NB4 (cell line): ENCODE data around the gene KIF3A.

Experiments
- DNase-seq: peaks from one replicate; pipeline ENCODE4 v3.0.0; 2010; ENCODE audit warnings: low read depth
- H3K4me3 ChIP-seq: one replicate; pipeline ENCODE4 v1.5.1; 2011; ENCODE audit warnings: mild to moderate bottlenecking, low read depth, low read length, moderate library complexity
- CTCF ChIP-seq: IDR thresholded peaks from one replicate; pipeline ENCODE4 v1.5.1; 2012; ENCODE audit warnings: low read depth, low read length
- MYC ChIP-seq: IDR thresholded peaks from 2 replicates; pipeline ENCODE4 v1.6.1; 2011; ENCODE audit warnings: low read depth, low read length
- POLR2A ChIP-seq: IDR thresholded peaks from 2 replicates; pipeline ENCODE4 v1.6.1; 2011; ENCODE audit warnings: mild to moderate bottlenecking; ENCODE audit not compliant: insufficient read length; ENCODE audit errors: extremely low read depth
- TF ChIP-seq, protein P1 (sequence below): IDR thresholded peaks from 2 replicates; pipeline ENCODE4 v1.6.1; 2011; ENCODE audit warnings: low read depth, low read length

KIF3A gene

DNA sequence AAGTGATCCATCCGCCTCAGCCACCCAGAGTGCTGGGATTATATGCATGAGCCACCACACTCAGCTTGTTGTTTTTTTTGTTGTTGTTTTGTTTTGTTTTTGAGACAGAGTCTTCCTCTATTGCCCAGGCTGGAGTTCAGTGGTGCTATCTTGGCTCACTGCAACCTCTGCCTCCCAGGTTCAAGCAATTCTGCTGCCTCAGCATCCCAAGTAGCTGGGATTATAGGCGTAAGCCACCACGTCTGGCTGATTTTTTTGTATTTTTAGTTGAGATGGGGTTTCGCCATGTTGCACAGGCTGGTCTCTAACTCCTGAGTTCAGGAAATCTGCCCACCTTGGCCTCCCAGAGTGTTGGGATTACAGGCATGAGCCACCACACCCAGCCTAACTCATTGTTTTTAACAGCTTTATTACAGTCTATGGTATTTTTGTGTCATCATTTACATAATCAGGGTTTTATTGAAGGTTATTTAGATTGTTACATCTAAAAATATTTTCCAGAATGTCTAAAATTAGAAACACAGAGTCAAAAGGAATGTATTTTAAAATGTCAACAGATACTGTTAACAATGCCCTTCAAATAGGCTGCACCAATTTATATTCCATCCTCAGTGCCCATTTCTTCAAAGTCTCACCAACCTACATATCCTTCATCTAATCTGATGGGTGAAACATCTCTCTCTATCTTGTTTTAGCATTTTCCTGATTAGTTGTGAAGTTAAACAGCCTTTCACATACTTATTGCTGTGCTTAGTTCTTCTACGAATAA lies 18.6 kb downstream of the KIF3A start:
- H3K4me3 ChIP-seq, result no peak overlapping the region
- TF ChIP-seq CTCF (no peak), MYC (no peak), POLR2A (no peak)
- TF ChIP-seq, protein P1, sequence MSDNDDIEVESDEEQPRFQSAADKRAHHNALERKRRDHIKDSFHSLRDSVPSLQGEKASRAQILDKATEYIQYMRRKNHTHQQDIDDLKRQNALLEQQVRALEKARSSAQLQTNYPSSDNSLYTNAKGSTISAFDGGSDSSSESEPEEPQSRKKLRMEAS, result no peak
- DNase-seq, result no peak

- no peak overlapping the region for H3K4me3 ChIP-seq
- DNase-seq, result peak; percentile 6
- TF ChIP-seq, protein P1, result no peak
- TF ChIP-seq POLR2A, result no peak
- TF ChIP-seq CTCF, result no peak
- no peak for TF ChIP-seq MYC
Measured at GRCh38 chr5:132714456-132715307, 22.7 kb downstream of the KIF3A start.

- H3K4me3 ChIP-seq, result no peak overlapping the region
- TF ChIP-seq MYC (no peak), CTCF (no peak), POLR2A (no peak)
- TF ChIP-seq, protein P1, result no peak
- DNase-seq, result no peak
Measured at GRCh38 chr5:132708645-132709044, 28.7 kb downstream of the KIF3A start.

DNA sequence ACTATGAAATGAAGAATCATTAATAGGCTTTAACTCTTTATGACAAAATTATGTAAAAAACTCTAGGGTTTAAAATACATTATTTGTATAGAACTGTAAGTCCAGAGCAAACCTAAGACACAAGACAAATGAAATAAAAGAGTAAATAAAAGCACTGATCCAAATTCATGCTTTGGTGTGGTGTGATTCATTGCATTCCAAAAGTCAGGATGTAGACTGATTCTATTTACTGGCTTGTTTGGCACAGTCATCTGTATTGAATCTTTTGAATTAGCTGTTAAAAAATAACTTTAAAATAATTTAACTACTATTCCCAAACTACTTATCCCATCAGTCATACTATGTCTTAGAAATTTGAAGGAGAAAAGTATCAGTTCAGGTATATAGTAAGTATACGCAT lies 32.5 kb downstream of the KIF3A start:
- H3K4me3 ChIP-seq, result no peak overlapping the region
- TF ChIP-seq, protein P1, result no peak
- TF ChIP-seq MYC (no peak), CTCF (no peak), POLR2A (no peak)
- no peak for DNase-seq

GRCh38 chr5:132695956-132696355 lies 41.4 kb downstream of the KIF3A start:
- TF ChIP-seq CTCF (no peak), MYC (no peak), POLR2A (no peak)
- TF ChIP-seq, protein P1, result no peak
- H3K4me3 ChIP-seq, result no peak overlapping the region
- no peak for DNase-seq
